Nephron progenitor cell (in vitro differentiated cells): ENCODE results near the gene LPCAT2.

Source experiments
- DNase-seq: peaks from one replicate; pipeline ENCODE4 v3.0.0; 2021
- H3K27ac Mint-ChIP-seq: 2 replicates; pipeline ENCODE4 v1.8.0; 2021; ENCODE audit warnings: mild to moderate bottlenecking, moderate library complexity, mixed read lengths
- H3K27me3 Mint-ChIP-seq: 2 replicates; pipeline ENCODE4 v1.8.0; 2021; ENCODE audit warnings: mild to moderate bottlenecking, low read depth, mixed read lengths; ENCODE audit not compliant: poor library complexity
- H3K36me3 Mint-ChIP-seq: 2 replicates; pipeline ENCODE4 v1.8.0; 2021; ENCODE audit warnings: low read depth, mixed read lengths
- H3K4me1 Mint-ChIP-seq: 2 replicates; pipeline ENCODE4 v1.8.0; 2021; ENCODE audit warnings: mixed read lengths
- H3K4me3 Mint-ChIP-seq: 2 replicates; pipeline ENCODE4 v1.8.0; 2021; ENCODE audit warnings: mild to moderate bottlenecking, moderate library complexity, mixed read lengths
- H3K9me3 Mint-ChIP-seq: 2 replicates; pipeline ENCODE4 v1.8.0; 2021; ENCODE audit warnings: mild to moderate bottlenecking, moderate library complexity, mixed read lengths
- TF ChIP-seq, protein P1 (sequence below): fragments of 200-600 bp; sonication (generic); IDR thresholded peaks from 2 replicates; pipeline ENCODE4 v1.5.0; 2021; ENCODE audit warnings: antibody characterized with exemption

Gene LPCAT2

DNA sequence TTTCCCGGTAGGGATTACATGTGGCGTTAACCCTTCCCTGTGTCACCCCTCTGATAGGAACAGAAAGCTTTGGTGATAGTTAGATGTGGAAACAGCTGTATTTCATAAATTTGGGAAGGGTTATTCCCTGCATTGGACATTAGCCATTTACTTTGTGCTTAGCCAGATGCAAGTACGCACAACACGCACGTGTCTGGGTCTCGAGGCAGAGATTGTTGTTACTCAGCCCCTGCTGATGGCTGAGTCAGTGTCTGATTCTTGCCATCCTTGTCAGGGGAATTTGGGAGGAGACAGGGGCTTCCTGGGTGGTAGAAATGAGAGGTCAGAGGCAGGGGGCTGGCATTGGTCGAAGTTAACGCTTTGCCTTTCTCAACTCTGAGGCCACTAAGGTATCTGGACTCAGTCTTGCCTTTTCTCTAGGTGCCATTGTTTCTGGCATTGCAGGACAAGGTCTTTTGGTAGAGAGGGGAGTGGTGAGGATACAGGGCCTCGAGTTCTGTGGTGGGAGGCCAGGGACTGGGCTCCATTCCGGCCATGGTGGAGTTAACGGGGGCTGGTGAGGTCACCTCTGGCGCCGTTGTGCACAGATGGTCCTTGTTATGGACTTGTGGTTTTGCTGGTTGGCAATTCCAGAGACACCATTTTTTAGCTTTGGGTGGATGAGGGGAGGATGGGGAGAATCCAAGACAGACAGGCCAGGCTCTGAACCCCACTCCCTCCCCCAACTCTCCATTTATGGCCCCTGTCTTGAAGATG, 21.6 kb upstream of the LPCAT2 start:
- peak overlapping the region; percentile 61 for H3K27ac Mint-ChIP-seq

DNA sequence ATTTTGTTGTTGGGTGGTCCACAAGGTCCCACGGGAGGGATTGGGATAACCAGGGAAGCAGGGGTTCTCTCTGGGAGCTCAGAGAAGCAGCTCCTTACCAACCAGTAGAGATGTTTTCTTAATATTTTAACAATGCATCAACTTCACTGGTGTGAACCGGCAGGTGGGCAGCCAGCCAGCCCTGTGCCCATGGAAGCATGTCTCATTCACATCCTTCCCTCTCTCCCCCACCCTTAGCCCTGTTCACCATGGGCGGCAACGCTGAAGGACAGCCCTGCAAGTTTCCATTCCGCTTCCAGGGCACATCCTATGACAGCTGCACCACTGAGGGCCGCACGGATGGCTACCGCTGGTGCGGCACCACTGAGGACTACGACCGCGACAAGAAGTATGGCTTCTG, 20.6 kb upstream of the LPCAT2 start:
- H3K4me1 Mint-ChIP-seq = no peaks in the 10 kb centered on the region
- H3K9me3 Mint-ChIP-seq = no peaks in the 10 kb centered on the region

More for the DNA sequence above, 21.6 kb upstream of the LPCAT2 start:
- DNase-seq = no peak
- peaks cover 79% of the 10 kb centered on the region for H3K36me3 Mint-ChIP-seq
- no peaks in the 10 kb centered on the region for H3K27me3 Mint-ChIP-seq
- H3K4me3 Mint-ChIP-seq = no peak overlapping the region
- TF ChIP-seq, protein P1, sequence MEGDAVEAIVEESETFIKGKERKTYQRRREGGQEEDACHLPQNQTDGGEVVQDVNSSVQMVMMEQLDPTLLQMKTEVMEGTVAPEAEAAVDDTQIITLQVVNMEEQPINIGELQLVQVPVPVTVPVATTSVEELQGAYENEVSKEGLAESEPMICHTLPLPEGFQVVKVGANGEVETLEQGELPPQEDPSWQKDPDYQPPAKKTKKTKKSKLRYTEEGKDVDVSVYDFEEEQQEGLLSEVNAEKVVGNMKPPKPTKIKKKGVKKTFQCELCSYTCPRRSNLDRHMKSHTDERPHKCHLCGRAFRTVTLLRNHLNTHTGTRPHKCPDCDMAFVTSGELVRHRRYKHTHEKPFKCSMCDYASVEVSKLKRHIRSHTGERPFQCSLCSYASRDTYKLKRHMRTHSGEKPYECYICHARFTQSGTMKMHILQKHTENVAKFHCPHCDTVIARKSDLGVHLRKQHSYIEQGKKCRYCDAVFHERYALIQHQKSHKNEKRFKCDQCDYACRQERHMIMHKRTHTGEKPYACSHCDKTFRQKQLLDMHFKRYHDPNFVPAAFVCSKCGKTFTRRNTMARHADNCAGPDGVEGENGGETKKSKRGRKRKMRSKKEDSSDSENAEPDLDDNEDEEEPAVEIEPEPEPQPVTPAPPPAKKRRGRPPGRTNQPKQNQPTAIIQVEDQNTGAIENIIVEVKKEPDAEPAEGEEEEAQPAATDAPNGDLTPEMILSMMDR = no peak
- H3K9me3 Mint-ChIP-seq = no peaks in the 10 kb centered on the region
- H3K4me1 Mint-ChIP-seq = no peaks in the 10 kb centered on the region

DNA sequence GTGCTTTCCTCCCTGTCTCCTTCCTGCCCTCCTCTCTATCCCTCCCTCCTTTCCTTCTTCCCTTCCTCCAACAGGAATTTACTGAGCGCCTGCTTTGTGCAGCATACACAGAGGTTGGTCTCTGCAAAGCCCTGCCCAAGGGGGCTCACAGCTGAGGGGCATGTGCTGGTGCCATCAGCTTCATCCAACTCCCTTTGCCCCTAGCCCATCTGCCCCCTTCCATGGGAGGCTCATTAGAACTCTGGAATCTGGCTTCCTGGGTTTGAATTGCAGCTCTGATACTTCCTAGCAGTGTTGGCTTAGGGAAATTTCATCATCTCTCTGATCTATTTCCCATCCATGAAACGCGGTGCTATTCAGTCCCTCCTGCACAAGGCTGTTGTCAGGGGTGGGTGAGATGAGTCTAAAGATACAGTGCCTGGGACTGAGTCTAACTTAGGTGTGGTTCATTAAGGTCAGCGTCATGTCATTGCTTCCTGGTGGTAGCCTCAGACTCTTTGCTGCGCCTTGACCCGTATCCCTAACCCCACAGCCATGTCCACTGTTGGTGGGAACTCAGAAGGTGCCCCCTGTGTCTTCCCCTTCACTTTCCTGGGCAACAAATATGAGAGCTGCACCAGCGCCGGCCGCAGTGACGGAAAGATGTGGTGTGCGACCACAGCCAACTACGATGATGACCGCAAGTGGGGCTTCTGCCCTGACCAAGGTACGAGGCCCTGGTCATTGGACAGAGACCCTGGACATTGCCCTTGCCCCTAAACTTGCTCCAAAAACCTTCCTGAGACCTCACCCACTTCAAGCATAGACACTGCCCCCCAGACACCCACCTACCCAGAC, 19.5 kb upstream of the LPCAT2 start:
- H3K4me1 Mint-ChIP-seq = no peaks in the 10 kb centered on the region
- H3K9me3 Mint-ChIP-seq = no peaks in the 10 kb centered on the region
- TF ChIP-seq, protein P1 = no peak
- H3K27me3 Mint-ChIP-seq = no peaks in the 10 kb centered on the region
- no peak overlapping the region for H3K27ac Mint-ChIP-seq
- no peak for DNase-seq
- H3K36me3 Mint-ChIP-seq = peaks cover 77% of the 10 kb centered on the region
- no peak overlapping the region for H3K4me3 Mint-ChIP-seq

More for the DNA sequence above, 20.6 kb upstream of the LPCAT2 start:
- H3K27ac Mint-ChIP-seq = no peak overlapping the region
- H3K36me3 Mint-ChIP-seq = peaks cover 76% of the 10 kb centered on the region
- no peaks in the 10 kb centered on the region for H3K27me3 Mint-ChIP-seq
- DNase-seq = no peak
- TF ChIP-seq, protein P1 = no peak
- no peak overlapping the region for H3K4me3 Mint-ChIP-seq

DNA sequence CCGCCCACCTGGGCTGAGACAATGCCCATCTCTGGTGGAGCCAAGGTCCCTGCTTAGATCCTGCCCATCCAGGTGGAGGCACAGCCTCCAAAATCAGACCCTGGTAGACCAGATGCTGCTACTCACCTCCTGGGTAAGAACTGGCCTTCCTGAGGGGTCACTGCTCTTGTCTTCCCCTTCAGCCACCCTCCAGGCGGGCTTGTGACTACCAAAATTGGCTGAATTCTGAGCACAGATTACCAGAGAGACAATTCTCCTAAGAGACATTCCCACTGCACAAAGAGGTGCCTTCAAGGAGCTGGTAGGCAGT, 19.0 kb upstream of the LPCAT2 start:
- peaks cover 2% of the 10 kb centered on the region for H3K27me3 Mint-ChIP-seq
- TF ChIP-seq, protein P1 = no peak
- no peaks in the 10 kb centered on the region for H3K9me3 Mint-ChIP-seq
- no peak for DNase-seq
- H3K4me3 Mint-ChIP-seq = no peak overlapping the region
- peak overlapping the region; percentile 18 for H3K27ac Mint-ChIP-seq
- H3K4me1 Mint-ChIP-seq = peaks cover 5% of the 10 kb centered on the region
- peaks cover 72% of the 10 kb centered on the region for H3K36me3 Mint-ChIP-seq

DNA sequence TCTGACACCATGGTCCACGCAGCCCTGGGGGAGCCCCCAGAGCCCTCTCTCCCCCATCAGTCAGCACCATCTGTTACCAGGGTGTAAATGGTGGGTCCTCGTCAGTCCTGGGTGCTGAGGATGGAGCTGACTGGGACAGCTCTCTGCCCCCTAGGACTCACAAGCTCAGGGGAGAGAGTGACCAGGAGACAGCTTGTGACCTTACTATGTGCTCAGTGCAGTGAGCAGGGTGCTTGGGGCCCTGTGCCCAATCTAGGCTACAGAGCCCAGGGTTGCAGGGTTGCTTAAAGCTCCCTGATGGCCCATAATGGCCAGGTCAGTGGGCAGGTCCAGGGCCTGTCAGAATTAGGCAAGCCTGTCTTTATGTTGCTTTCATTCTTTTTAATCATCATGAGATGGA, 18.6 kb upstream of the LPCAT2 start:
- TF ChIP-seq, protein P1 = no peak
- Mint-ChIP-seq H3K36me3 (peaks cover 69% of the 10 kb centered on the region), H3K9me3 (no peaks in the 10 kb centered on the region), H3K27me3 (peaks cover 3% of the 10 kb centered on the region), H3K27ac (no peak overlapping the region), H3K4me3 (no peak overlapping the region), H3K4me1 (peaks cover 9% of the 10 kb centered on the region)
- no peak for DNase-seq
